ENCODE data around the gene EPS15.

DNA sequence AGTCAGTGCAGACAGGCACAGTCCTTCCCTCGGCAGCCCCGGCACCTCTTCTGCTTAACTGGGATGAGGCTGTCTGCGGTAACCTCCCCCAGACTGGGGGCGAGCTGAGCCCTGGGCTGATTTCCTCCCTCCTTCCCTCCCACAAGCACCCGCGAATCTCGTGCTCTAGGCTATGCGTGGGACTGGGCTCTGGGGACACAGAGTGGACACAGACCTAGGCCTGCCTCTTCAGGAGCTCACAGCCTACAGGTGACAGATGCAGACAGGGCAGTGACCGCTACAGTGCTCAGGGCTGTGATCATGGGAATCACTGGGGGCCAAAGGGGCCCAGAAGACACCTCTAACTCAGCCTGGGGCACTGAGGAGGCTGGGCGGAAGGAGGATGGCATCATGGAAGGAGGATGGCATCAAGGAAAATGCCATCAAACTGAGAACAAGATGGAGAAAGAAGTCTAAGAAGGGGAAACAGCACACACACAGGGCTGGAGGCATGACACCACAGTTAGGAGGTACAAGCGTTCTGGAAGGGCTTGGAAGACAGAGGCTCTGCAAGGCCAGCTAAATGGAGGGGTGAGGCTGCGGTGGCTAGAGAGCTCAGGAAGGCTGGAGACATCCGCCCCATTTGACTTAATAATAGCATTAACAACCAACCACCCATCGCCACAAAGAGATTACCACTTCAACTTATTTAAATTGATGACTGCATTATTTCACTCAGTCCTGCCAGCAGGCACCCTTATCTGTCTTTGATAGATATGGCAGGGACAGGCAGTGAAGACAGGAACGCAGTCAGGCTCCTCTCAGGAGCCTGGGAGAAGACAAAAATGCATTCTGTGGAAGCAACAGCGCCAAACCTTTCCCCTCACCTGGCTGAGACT lies 192.9 kb downstream of the EPS15 start:
- TF ChIP-seq, protein P1, sequence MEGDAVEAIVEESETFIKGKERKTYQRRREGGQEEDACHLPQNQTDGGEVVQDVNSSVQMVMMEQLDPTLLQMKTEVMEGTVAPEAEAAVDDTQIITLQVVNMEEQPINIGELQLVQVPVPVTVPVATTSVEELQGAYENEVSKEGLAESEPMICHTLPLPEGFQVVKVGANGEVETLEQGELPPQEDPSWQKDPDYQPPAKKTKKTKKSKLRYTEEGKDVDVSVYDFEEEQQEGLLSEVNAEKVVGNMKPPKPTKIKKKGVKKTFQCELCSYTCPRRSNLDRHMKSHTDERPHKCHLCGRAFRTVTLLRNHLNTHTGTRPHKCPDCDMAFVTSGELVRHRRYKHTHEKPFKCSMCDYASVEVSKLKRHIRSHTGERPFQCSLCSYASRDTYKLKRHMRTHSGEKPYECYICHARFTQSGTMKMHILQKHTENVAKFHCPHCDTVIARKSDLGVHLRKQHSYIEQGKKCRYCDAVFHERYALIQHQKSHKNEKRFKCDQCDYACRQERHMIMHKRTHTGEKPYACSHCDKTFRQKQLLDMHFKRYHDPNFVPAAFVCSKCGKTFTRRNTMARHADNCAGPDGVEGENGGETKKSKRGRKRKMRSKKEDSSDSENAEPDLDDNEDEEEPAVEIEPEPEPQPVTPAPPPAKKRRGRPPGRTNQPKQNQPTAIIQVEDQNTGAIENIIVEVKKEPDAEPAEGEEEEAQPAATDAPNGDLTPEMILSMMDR (IDR thresholded peaks at IDR 0.05): no peak
- no peak for TF ChIP-seq AFF4 (CRISPR knock-in tag; IDR thresholded peaks at IDR 0.05; ENCODE audit: borderline replicate concordance)
- no peak for TF ChIP-seq ZNF232 (CRISPR knock-in tag; IDR thresholded peaks at IDR 0.05)
- no peak for TF ChIP-seq MLX (CRISPR knock-in tag; IDR thresholded peaks at IDR 0.05)
- TF ChIP-seq, protein P2, sequence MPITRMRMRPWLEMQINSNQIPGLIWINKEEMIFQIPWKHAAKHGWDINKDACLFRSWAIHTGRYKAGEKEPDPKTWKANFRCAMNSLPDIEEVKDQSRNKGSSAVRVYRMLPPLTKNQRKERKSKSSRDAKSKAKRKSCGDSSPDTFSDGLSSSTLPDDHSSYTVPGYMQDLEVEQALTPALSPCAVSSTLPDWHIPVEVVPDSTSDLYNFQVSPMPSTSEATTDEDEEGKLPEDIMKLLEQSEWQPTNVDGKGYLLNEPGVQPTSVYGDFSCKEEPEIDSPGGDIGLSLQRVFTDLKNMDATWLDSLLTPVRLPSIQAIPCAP (CRISPR knock-in tag; IDR thresholded peaks at IDR 0.05): no peak
- TF ChIP-seq TP53 (CRISPR knock-in tag; IDR thresholded peaks at IDR 0.05): no peak
